ENCODE data around the gene TMEM100.

GRCh38 chr17:55709440-55709839 is 13.2 kb downstream of the TMEM100 start:
- TF ChIP-seq POLR2A (IDR thresholded peaks at IDR 0.05; ENCODE audit: low read length) (no peak), GATA1 (IDR thresholded peaks at IDR 0.05; ENCODE audit: low read depth, low read length) (no peak)

Data from erythroblast (primary cell).